Measurements from ENCODE around the gene UFD1. TPM values are rescaled to one million over a fixed set of nuclear protein-coding genes. Genes with fewer than 3 reads are reported as not detected.

The UFD1 gene
- total and polyA plus RNA-seq, 9 of the 15 experiments (the other 6 are each of a cell fraction or from before 2014, with no cell fraction given) = 238 to 645 (median 363) TPM

DNA sequence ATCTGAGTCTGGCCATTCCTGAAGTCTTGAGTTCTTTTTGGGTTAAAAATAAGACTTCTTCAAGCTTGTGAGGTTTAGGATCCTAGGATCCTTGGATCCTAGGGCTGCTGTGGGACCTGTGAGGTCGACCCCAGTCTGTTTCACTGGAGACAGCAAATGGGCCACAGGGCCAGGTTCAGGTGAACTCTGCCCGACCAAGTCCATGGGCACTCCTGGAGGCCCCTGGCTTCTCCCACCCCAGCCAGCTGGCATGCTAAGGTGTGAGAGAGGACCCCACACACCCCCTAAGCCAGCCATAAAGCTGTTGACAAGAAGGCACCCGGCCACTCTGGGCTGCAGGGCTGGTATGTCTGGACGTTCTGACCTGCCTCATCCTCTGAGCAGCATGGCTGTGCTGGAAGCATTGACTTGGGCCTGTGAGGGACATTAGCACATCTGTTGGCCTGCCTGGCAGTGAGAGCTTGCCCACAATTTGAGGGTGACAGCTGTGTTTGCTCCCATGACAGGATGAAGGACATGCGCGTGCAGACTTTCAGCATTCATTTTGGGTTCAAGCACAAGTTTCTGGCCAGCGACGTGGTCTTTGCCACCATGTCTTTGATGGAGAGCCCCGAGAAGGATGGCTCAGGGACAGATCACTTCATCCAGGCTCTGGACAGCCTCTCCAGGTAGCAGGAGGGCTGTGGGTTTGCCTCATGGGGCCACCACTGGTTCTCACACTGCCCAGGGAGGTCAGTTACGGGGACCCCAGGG, 29.2 kb upstream of the UFD1 start (continued):
- TF ChIP-seq ZNF239 (CRISPR knock-in tag; IDR thresholded peaks at IDR 0.05) (no peak), GABPA (tag; conservative IDR thresholded peaks at IDR 0.05; ENCODE audit: low read depth) (no peak), BRF1 (IDR thresholded peaks at IDR 0.05; ENCODE audit: borderline replicate concordance, extremely low read depth, insufficient read length) (no peak), ESRRB (CRISPR knock-in tag; IDR thresholded peaks at IDR 0.05; ENCODE audit: borderline replicate concordance) (no peak), KDM1A (IDR thresholded peaks at IDR 0.05) (no peak), EGR1 (conservative IDR thresholded peaks at IDR 0.05) (no peak), SAP30 (IDR thresholded peaks at IDR 0.05; ENCODE audit: borderline replicate concordance, insufficient read depth, low read depth, low read length, poor library complexity, severe bottlenecking) (peak; percentile 2), ZNF586 (CRISPR knock-in tag; conservative IDR thresholded peaks at IDR 0.05) (0 out of 2 replicates have a peak, but pooled peaks have one; percentile 7), ZNF668 (CRISPR knock-in tag; IDR thresholded peaks at IDR 0.05) (no peak)
- TF ChIP-seq, protein P1, sequence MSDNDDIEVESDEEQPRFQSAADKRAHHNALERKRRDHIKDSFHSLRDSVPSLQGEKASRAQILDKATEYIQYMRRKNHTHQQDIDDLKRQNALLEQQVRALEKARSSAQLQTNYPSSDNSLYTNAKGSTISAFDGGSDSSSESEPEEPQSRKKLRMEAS (CRISPR knock-in tag; IDR thresholded peaks at IDR 0.05) = peak; percentile 59
- TF ChIP-seq, protein P2, sequence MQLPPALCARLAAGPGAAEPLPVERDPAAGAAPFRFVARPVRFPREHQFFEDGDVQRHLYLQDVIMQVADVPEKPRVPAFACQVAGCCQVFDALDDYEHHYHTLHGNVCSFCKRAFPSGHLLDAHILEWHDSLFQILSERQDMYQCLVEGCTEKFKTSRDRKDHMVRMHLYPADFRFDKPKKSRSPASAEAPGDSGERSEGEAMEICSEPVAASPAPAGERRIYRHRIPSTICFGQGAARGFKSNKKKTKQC (CRISPR knock-in tag; IDR thresholded peaks at IDR 0.05) = peak; percentile 68; the same call in 1 of the 2 replicates
- TF ChIP-seq, protein P3, sequence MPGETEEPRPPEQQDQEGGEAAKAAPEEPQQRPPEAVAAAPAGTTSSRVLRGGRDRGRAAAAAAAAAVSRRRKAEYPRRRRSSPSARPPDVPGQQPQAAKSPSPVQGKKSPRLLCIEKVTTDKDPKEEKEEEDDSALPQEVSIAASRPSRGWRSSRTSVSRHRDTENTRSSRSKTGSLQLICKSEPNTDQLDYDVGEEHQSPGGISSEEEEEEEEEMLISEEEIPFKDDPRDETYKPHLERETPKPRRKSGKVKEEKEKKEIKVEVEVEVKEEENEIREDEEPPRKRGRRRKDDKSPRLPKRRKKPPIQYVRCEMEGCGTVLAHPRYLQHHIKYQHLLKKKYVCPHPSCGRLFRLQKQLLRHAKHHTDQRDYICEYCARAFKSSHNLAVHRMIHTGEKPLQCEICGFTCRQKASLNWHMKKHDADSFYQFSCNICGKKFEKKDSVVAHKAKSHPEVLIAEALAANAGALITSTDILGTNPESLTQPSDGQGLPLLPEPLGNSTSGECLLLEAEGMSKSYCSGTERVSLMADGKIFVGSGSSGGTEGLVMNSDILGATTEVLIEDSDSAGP (CRISPR knock-in tag; IDR thresholded peaks at IDR 0.05) = no peak
- TF ChIP-seq, protein P4, sequence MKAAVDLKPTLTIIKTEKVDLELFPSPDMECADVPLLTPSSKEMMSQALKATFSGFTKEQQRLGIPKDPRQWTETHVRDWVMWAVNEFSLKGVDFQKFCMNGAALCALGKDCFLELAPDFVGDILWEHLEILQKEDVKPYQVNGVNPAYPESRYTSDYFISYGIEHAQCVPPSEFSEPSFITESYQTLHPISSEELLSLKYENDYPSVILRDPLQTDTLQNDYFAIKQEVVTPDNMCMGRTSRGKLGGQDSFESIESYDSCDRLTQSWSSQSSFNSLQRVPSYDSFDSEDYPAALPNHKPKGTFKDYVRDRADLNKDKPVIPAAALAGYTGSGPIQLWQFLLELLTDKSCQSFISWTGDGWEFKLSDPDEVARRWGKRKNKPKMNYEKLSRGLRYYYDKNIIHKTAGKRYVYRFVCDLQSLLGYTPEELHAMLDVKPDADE (conservative IDR thresholded peaks at IDR 0.05; ENCODE audit: control insufficient read depth, low read depth, low read length) = 0 out of 2 replicates have a peak, but pooled peaks have one; percentile 37
